22Rv1 (cell line): ENCODE measurements around the gene TAOK2.

ENCODE experiments used
- H3K27ac ChIP-seq: fragments of 450-650 bp; 2 replicates; pipeline ENCODE4 v1.5.1; 2017
- CTCF ChIP-seq: fragments of 450-650 bp; IDR thresholded peaks from 2 replicates; pipeline ENCODE4 v1.5.1; 2017; ENCODE audit warnings: mild to moderate bottlenecking
- ZFX ChIP-seq: fragments of 450-650 bp; IDR thresholded peaks from 2 replicates; pipeline ENCODE4 v1.6.1; 2017; ENCODE audit warnings: antibody characterized with exemption, borderline replicate concordance

The TAOK2 gene

GRCh38 chr16:29961127-29961478, 12.6 kb upstream of the TAOK2 start:
- H3K27ac ChIP-seq, result peak overlapping the region; percentile 74
- no peak for TF ChIP-seq CTCF
- no peak for TF ChIP-seq ZFX

GRCh38 chr16:29961479-29962343, 12.0 kb upstream of the TAOK2 start, which contains the start of gene TMEM219:
TMEM219 (plus strand) TSS chr16:29962079; CDS start chr16:29963144, 1,065 bp downstream.
- H3K27ac ChIP-seq, result peak within 1 kb of the TSS; percentile 74
- TF ChIP-seq ZFX, result no peak
- peak; percentile 43 for TF ChIP-seq CTCF

- peak overlapping the region; percentile 74 for H3K27ac ChIP-seq
- TF ChIP-seq ZFX (no peak), CTCF (no peak)
These were observed 11.2 kb upstream of the TAOK2 start for GRCh38 chr16:29962344-29962994.

- peak overlapping the region; percentile 74 for H3K27ac ChIP-seq
- TF ChIP-seq ZFX (no peak), CTCF (no peak)
These were observed 10.5 kb upstream of the TAOK2 start for GRCh38 chr16:29963021-29963743.

GRCh38 chr16:29968205-29968604, 5.5 kb upstream of the TAOK2 start:
- no peak overlapping the region for H3K27ac ChIP-seq
- no peak for TF ChIP-seq ZFX
- TF ChIP-seq CTCF, result no peak

- TF ChIP-seq CTCF, result no peak
- no peak for TF ChIP-seq ZFX
- H3K27ac ChIP-seq, result no peak overlapping the region
These were observed 2.4 kb upstream of the TAOK2 start for GRCh38 chr16:29971304-29971703.

GRCh38 chr16:29972500-29972899, 1.2 kb upstream of the TAOK2 start:
- H3K27ac ChIP-seq, result peak overlapping the region; percentile 84
- no peak for TF ChIP-seq CTCF
- no peak for TF ChIP-seq ZFX
